ENCODE measurements around the gene FUT3. TPM values are rescaled to one million over a fixed set of nuclear protein-coding genes. Genes with fewer than 3 reads are reported as not detected.
A peak's percentile ranks its signal among the peaks of the same experiment; 100 is the strongest.

FUT3 gene
- total RNA-seq, 1 experiment from 2014 or later = 2.6 TPM

DNA sequence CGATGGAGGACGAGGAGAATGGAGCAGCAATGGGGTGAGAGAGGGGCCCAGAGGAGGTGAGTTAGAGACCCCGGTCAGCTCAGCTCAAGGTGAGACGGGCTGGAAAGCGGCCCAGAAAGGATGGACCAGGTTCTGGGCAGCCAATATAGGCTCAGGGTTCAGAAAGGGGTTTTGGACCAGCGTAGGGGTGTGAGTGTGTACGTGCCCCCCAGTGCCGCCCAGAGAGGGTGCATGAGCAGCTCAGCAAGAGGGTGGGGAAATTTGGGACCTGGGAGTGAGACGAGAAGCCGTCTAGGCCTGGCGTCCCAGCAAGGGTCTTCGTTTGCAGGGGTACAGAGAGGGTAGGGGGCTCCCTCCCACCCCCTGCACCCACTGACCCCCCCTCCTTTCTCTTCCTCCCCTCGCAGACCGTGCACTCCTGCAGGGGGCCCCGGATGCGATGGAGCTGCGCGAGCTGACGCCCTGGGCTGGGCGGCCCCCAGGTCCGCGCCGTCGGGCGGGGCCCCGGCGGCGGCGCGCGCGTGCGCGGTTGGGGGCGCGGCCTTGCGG lies 23.8 kb downstream of the FUT3 start:
- DNase-seq (ENCODE audit: low read depth, low spot score) = no peak
- POLR2A ChIA-PET = interaction anchor here (0.5 to 2.9 kb wide), 32 partner anchors 9 to 937 kb away, joined by 3 to 34 read pairs (median 4); partner anchors contain the start of genes ALKBH7, CATSPERD, DUS3L and FUT3
- no peak for ATAC-seq
- Histone ChIP-seq H3K4me2 (ENCODE audit: low read length) (peak overlapping the region; percentile 96), H3K9ac (ENCODE audit: low read length) (peak overlapping the region; percentile 96), H3K27ac (ENCODE audit: low read depth, low read length) (peak overlapping the region; percentile 92), H3K36me3 (ENCODE audit: control insufficient read depth in 1 of 2, insufficient read depth in 2 of 2, low read length in 2 of 2) (no peaks in the 10 kb centered on the region), H2AFZ (ENCODE audit: low read depth, low read length, poor library complexity, severe bottlenecking) (no peak overlapping the region), H3K79me2 (ENCODE audit: insufficient read depth, low read length) (no peaks in the 10 kb centered on the region), H3K9me3 (ENCODE audit: control insufficient read depth in 1 of 2, insufficient read depth in 1 of 2, low read depth in 1 of 2, low read length in 2 of 2) (no peaks in the 10 kb centered on the region), H3K4me1 (ENCODE audit: control insufficient read depth in 1 of 2, insufficient read depth in 2 of 2, low read length in 2 of 2) (peaks cover 15 to 38% of the 10 kb centered on the region in 2 experiments), H3K27me3 (ENCODE audit: insufficient read depth, low read length) (no peaks in the 10 kb centered on the region), H3K9me2 (ENCODE audit: insufficient read depth) (no peaks in the 10 kb centered on the region), H3K4me3 (replicated peaks in 1 of 2; ENCODE audit: low read depth in 1 of 2, low read length in 2 of 2) (peak overlapping the region; percentile 56 to 59), H4K20me1 (ENCODE audit: insufficient read depth) (no peaks in the 10 kb centered on the region)
- RAD21 ChIA-PET (ENCODE audit: low non-redundant PET in 1 of 2, low total read pairs in 2 of 2, uncharacterized antibody in 2 of 2, unreplicated experiment in 2 of 2) = interaction anchor here (0.5 to 1.3 kb wide), 3 partner anchors 13 to 86 kb away, joined by 3 to 6 read pairs (median 4); no protein-coding TSS in a partner anchor
- TF ChIP-seq TCF7L2 (IDR thresholded peaks at IDR 0.05; ENCODE audit: borderline replicate concordance, extremely low read depth, insufficient read depth, insufficient read length) (no peak), SP1 (IDR thresholded peaks at IDR 0.05; ENCODE audit: low read depth) (no peak)
- TF ChIP-seq, protein P1, sequence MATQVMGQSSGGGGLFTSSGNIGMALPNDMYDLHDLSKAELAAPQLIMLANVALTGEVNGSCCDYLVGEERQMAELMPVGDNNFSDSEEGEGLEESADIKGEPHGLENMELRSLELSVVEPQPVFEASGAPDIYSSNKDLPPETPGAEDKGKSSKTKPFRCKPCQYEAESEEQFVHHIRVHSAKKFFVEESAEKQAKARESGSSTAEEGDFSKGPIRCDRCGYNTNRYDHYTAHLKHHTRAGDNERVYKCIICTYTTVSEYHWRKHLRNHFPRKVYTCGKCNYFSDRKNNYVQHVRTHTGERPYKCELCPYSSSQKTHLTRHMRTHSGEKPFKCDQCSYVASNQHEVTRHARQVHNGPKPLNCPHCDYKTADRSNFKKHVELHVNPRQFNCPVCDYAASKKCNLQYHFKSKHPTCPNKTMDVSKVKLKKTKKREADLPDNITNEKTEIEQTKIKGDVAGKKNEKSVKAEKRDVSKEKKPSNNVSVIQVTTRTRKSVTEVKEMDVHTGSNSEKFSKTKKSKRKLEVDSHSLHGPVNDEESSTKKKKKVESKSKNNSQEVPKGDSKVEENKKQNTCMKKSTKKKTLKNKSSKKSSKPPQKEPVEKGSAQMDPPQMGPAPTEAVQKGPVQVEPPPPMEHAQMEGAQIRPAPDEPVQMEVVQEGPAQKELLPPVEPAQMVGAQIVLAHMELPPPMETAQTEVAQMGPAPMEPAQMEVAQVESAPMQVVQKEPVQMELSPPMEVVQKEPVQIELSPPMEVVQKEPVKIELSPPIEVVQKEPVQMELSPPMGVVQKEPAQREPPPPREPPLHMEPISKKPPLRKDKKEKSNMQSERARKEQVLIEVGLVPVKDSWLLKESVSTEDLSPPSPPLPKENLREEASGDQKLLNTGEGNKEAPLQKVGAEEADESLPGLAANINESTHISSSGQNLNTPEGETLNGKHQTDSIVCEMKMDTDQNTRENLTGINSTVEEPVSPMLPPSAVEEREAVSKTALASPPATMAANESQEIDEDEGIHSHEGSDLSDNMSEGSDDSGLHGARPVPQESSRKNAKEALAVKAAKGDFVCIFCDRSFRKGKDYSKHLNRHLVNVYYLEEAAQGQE (IDR thresholded peaks at IDR 0.05; ENCODE audit: low read depth) = no peak
- BruUV-seq (replicated peaks) = no TSS peak
- intact Hi-C loops (cut with micrococcal nuclease) = loop anchor here (2.0 kb wide), 1 partner anchor 77 kb away; the partner anchor contains the start of gene VMAC
- CTCF ChIA-PET = interaction anchor here (0.6 to 3.6 kb wide), 8 partner anchors 14 to 140 kb away, joined by 3 to 49 read pairs (median 3); partner anchors contain the start of genes DUS3L, NDUFA11, NRTN and VMAC

Measured in HCT116 (cell line).